Chondrocyte (in vitro differentiated cells): ENCODE measurements around the gene REG3G. TPM values are rescaled to one million over a fixed set of nuclear protein-coding genes. Genes with fewer than 3 reads are reported as not detected.

Source experiments
- DNase-seq: peaks from one replicate; pipeline ENCODE4 v3.0.0; 2021; ENCODE audit warnings: mixed read lengths, low spot score
- H3K27ac Mint-ChIP-seq: one replicate; pipeline ENCODE4 v1.8.0; 2021; ENCODE audit warnings: mild to moderate bottlenecking, moderate library complexity, mixed read lengths; ENCODE audit not compliant: unreplicated experiment
- H3K27me3 Mint-ChIP-seq: 2 replicates; pipeline ENCODE4 v1.8.0; 2021; ENCODE audit warnings: low read depth, mixed read lengths
- H3K36me3 Mint-ChIP-seq: 2 replicates; pipeline ENCODE4 v1.8.0; 2021; ENCODE audit warnings: low read depth, mixed read lengths
- H3K4me1 Mint-ChIP-seq: 2 replicates; pipeline ENCODE4 v1.8.0; 2021; ENCODE audit warnings: low read depth, mild to moderate bottlenecking, mixed read lengths
- H3K4me3 Mint-ChIP-seq: one replicate; pipeline ENCODE4 v1.8.0; 2021; ENCODE audit warnings: mild to moderate bottlenecking, moderate library complexity, mixed read lengths; ENCODE audit not compliant: unreplicated experiment
- H3K9me3 Mint-ChIP-seq: 2 replicates; pipeline ENCODE4 v1.8.0; 2021; ENCODE audit warnings: low read depth, mixed read lengths
- CTCF ChIP-seq: fragments of 200-600 bp; sonication (generic); IDR thresholded peaks from 2 replicates; pipeline ENCODE4 v1.5.0; 2021; ENCODE audit warnings: antibody characterized with exemption, mild to moderate bottlenecking, moderate library complexity
- long read RNA-seq: library from polyadenylated mRNA; stranded (forward); transcript quantifications from one replicate; pipeline ENCODE4 v2.0.0, GENCODE V29; 2021
- total RNA-seq: library from RNA; stranded (reverse); gene quantifications from 3 replicates; pipeline ENCODE4 v1.2.1, GENCODE V29; 2021

Gene REG3G
- total RNA-seq: not detected in 3 replicates
- long read RNA-seq: 0 reads

DNA sequence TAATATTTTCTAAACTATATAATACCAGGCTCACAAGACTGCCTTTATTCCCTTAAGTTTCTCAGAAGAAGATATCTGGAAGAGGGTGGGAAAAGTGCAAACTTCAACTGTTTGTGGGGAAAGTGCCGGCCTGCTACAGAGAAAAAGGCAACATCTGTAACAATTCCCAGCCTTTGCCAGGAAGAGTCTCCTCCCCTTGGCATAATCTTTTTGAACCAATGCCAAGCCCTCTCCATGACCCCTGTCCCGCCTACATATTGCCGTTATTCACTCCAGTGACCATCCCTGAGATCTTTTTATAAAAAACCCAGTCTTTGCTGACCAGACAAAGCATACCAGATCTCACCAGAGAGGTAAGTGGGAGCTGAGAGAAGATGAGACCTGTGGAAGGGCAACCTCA, at the start of gene REG3G:
Gene REG3G, plus strand, starts transcription at position 282 of the 400 bp plus-strand sequence. CDS start 392 bp downstream, outside the sequence.
- TF ChIP-seq CTCF: no peak
- Mint-ChIP-seq H3K27ac (no peak within 1 kb of the TSS), H3K4me3 (no peak within 1 kb of the TSS), H3K36me3 (no peaks in the 10 kb centered on the region), H3K9me3 (peaks cover 7% of the 10 kb centered on the region), H3K4me1 (no peaks in the 10 kb centered on the region), H3K27me3 (peaks cover 3% of the 10 kb centered on the region)
- DNase-seq: no peak

- Mint-ChIP-seq H3K27me3 (peaks cover 23% of the 10 kb centered on the region), H3K27ac (no peak overlapping the region), H3K9me3 (no peaks in the 10 kb centered on the region), H3K4me1 (no peaks in the 10 kb centered on the region), H3K36me3 (no peaks in the 10 kb centered on the region), H3K4me3 (no peak overlapping the region)
- no peak for TF ChIP-seq CTCF
- DNase-seq: no peak
Measured at GRCh38 chr2:78977661-78978145, 47.8 kb upstream of the REG3G start.

GRCh38 chr2:78978340-78978739, 47.2 kb upstream of the REG3G start:
- peaks cover 23% of the 10 kb centered on the region for H3K27me3 Mint-ChIP-seq
- H3K27ac Mint-ChIP-seq: no peak overlapping the region
- H3K4me1 Mint-ChIP-seq: no peaks in the 10 kb centered on the region
- no peak for TF ChIP-seq CTCF
- no peak for DNase-seq
- H3K36me3 Mint-ChIP-seq: no peaks in the 10 kb centered on the region
- H3K4me3 Mint-ChIP-seq: no peak overlapping the region
- H3K9me3 Mint-ChIP-seq: no peaks in the 10 kb centered on the region

- Mint-ChIP-seq H3K27ac (no peak overlapping the region), H3K36me3 (no peaks in the 10 kb centered on the region), H3K4me3 (no peak overlapping the region), H3K4me1 (no peaks in the 10 kb centered on the region), H3K27me3 (peaks cover 26% of the 10 kb centered on the region), H3K9me3 (no peaks in the 10 kb centered on the region)
- DNase-seq: no peak
- TF ChIP-seq CTCF: peak; percentile 91
Measured at GRCh38 chr2:78979380-78980151, 45.9 kb upstream of the REG3G start.

- no peaks in the 10 kb centered on the region for H3K36me3 Mint-ChIP-seq
- no peak for TF ChIP-seq CTCF
- DNase-seq: no peak
- no peaks in the 10 kb centered on the region for H3K9me3 Mint-ChIP-seq
- H3K27ac Mint-ChIP-seq: no peak overlapping the region
- no peaks in the 10 kb centered on the region for H3K4me1 Mint-ChIP-seq
- H3K4me3 Mint-ChIP-seq: no peak overlapping the region
- H3K27me3 Mint-ChIP-seq: peaks cover 25% of the 10 kb centered on the region
Measured at GRCh38 chr2:78980152-78980465, 45.4 kb upstream of the REG3G start.
